K562 (cell line): Measurements from ENCODE around the gene SRC. TPM values are rescaled to one million over a fixed set of nuclear protein-coding genes. Genes with fewer than 3 reads are reported as not detected.

Experiments
- ZFP30 ChIP-seq: fragments of 250-450 bp; sonication (Bioruptor Pico); IDR thresholded peaks from 2 replicates; pipeline ENCODE4 v1.8.0; 2022; ENCODE audit warnings: moderate library complexity, mild to moderate bottlenecking, inconsistent platforms, borderline replicate concordance
- polyA plus RNA-seq, 8 experiments: library from polyadenylated mRNA; depleted of rRNA in 4 of 8; stranded (reverse) in 5 of 8; unstranded in 3 of 8; fragments of >200 nt; fragmentation: Nextera tagmentation in 2 of 8; fragmentation: Illumina TruSeq in 1 of 8; extraction: Ambion mirVana in 2 of 8; extraction: Trizol in 1 of 8; gene quantifications; 2 replicates each; pipeline versions ENCODE4 v1.2.1 to v1.2.3, GENCODE V29; 2011 to 2014; ENCODE audit warnings: inconsistent platforms in 1 of 8, missing spikeins in 1 of 8
- total RNA-seq, 7 experiments: library from RNA; depleted of rRNA in 6 of 7; stranded (reverse); fragments of >200 nt in 6 of 7; fragmentation: Illumina TruSeq in 2 of 7; extraction: Trizol in 2 of 7; gene quantifications; 2 replicates each; pipeline versions ENCODE4 v1.2.1 to v1.2.3, GENCODE V29; 2011 to 2021; ENCODE audit warnings: low replicate concordance in 1 of 7
- TF ChIP-seq, protein P1 (sequence below): fragments of 450-650 bp; IDR thresholded peaks from 2 replicates; pipeline ENCODE4 v1.6.1; 2016; ENCODE audit warnings: mild to moderate bottlenecking, moderate library complexity

Gene SRC
- total and polyA plus RNA-seq, 9 of the 15 experiments (the other 6 are each of a cell fraction or from before 2014, with no cell fraction given) = 0.06 to 8.5 (median 3.1) TPM

DNA sequence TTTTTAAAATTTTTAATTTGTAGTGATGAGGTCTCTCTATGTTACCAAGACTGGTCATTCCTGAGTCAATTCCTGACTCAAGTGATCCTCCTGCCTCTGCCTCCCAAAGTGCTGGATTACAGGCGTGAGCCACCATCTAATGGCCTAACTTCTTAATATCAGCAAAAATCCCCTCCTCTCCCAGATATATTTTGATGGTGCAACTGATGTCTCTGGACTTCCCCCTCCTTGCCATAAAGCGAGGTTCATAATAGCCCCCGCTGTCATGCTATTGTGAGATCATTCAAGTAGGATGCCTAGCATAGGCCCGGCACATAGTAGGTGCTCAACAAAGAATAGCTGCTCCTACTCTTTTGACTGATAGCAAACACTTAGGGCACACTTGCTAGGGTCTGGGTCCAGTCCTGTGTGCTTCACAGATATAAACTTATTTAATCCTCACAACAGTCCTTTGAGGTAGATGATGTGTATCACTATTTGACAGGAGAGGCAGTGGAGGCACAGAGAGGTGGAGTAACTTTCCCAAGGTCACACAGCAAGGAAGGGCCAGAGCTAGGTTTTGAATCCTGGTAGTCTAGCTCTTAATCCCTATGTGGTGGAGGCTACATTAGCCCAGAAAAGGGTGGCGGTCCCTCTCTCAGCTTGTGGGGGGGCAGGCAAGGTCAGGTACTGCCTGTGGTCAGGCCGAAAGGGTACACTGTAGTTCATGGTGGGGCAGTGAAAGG is 14.6 kb downstream of the SRC start (continued):
- TF ChIP-seq, protein P1, sequence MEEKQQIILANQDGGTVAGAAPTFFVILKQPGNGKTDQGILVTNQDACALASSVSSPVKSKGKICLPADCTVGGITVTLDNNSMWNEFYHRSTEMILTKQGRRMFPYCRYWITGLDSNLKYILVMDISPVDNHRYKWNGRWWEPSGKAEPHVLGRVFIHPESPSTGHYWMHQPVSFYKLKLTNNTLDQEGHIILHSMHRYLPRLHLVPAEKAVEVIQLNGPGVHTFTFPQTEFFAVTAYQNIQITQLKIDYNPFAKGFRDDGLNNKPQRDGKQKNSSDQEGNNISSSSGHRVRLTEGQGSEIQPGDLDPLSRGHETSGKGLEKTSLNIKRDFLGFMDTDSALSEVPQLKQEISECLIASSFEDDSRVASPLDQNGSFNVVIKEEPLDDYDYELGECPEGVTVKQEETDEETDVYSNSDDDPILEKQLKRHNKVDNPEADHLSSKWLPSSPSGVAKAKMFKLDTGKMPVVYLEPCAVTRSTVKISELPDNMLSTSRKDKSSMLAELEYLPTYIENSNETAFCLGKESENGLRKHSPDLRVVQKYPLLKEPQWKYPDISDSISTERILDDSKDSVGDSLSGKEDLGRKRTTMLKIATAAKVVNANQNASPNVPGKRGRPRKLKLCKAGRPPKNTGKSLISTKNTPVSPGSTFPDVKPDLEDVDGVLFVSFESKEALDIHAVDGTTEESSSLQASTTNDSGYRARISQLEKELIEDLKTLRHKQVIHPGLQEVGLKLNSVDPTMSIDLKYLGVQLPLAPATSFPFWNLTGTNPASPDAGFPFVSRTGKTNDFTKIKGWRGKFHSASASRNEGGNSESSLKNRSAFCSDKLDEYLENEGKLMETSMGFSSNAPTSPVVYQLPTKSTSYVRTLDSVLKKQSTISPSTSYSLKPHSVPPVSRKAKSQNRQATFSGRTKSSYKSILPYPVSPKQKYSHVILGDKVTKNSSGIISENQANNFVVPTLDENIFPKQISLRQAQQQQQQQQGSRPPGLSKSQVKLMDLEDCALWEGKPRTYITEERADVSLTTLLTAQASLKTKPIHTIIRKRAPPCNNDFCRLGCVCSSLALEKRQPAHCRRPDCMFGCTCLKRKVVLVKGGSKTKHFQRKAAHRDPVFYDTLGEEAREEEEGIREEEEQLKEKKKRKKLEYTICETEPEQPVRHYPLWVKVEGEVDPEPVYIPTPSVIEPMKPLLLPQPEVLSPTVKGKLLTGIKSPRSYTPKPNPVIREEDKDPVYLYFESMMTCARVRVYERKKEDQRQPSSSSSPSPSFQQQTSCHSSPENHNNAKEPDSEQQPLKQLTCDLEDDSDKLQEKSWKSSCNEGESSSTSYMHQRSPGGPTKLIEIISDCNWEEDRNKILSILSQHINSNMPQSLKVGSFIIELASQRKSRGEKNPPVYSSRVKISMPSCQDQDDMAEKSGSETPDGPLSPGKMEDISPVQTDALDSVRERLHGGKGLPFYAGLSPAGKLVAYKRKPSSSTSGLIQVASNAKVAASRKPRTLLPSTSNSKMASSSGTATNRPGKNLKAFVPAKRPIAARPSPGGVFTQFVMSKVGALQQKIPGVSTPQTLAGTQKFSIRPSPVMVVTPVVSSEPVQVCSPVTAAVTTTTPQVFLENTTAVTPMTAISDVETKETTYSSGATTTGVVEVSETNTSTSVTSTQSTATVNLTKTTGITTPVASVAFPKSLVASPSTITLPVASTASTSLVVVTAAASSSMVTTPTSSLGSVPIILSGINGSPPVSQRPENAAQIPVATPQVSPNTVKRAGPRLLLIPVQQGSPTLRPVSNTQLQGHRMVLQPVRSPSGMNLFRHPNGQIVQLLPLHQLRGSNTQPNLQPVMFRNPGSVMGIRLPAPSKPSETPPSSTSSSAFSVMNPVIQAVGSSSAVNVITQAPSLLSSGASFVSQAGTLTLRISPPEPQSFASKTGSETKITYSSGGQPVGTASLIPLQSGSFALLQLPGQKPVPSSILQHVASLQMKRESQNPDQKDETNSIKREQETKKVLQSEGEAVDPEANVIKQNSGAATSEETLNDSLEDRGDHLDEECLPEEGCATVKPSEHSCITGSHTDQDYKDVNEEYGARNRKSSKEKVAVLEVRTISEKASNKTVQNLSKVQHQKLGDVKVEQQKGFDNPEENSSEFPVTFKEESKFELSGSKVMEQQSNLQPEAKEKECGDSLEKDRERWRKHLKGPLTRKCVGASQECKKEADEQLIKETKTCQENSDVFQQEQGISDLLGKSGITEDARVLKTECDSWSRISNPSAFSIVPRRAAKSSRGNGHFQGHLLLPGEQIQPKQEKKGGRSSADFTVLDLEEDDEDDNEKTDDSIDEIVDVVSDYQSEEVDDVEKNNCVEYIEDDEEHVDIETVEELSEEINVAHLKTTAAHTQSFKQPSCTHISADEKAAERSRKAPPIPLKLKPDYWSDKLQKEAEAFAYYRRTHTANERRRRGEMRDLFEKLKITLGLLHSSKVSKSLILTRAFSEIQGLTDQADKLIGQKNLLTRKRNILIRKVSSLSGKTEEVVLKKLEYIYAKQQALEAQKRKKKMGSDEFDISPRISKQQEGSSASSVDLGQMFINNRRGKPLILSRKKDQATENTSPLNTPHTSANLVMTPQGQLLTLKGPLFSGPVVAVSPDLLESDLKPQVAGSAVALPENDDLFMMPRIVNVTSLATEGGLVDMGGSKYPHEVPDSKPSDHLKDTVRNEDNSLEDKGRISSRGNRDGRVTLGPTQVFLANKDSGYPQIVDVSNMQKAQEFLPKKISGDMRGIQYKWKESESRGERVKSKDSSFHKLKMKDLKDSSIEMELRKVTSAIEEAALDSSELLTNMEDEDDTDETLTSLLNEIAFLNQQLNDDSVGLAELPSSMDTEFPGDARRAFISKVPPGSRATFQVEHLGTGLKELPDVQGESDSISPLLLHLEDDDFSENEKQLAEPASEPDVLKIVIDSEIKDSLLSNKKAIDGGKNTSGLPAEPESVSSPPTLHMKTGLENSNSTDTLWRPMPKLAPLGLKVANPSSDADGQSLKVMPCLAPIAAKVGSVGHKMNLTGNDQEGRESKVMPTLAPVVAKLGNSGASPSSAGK = no peak
- TF ChIP-seq ZFP30 (CRISPR knock-in tag) = no peak
